ENCODE data around the gene YPEL5.

The YPEL5 gene

DNA sequence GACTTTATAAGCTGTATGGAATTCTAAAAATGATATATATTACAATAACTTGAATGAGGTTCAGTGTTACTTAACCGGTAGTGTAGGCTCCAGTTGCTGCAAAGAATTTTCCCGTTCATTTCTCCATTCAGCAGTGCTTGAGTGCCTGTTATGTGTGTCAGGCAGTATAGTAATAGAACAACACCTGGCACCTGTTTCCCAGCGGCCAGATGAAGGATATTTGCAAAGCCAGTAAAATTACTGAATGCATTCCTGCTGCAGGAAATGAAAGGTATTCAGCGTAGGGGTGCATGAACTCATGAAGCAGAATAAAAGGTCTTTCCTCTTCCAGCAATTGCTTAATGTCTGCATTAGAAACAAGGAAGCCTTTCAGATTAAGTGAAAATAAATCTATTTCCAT lies 18.8 kb downstream of the YPEL5 start:
- TF ChIP-seq, protein P1, sequence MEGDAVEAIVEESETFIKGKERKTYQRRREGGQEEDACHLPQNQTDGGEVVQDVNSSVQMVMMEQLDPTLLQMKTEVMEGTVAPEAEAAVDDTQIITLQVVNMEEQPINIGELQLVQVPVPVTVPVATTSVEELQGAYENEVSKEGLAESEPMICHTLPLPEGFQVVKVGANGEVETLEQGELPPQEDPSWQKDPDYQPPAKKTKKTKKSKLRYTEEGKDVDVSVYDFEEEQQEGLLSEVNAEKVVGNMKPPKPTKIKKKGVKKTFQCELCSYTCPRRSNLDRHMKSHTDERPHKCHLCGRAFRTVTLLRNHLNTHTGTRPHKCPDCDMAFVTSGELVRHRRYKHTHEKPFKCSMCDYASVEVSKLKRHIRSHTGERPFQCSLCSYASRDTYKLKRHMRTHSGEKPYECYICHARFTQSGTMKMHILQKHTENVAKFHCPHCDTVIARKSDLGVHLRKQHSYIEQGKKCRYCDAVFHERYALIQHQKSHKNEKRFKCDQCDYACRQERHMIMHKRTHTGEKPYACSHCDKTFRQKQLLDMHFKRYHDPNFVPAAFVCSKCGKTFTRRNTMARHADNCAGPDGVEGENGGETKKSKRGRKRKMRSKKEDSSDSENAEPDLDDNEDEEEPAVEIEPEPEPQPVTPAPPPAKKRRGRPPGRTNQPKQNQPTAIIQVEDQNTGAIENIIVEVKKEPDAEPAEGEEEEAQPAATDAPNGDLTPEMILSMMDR (IDR thresholded peaks at IDR 0.05; ENCODE audit: borderline replicate concordance, insufficient read depth, low read depth, low read length) = no peak
- H3K4me3 ChIP-seq (ENCODE audit: low read depth, low read length) = no peak overlapping the region

DNA sequence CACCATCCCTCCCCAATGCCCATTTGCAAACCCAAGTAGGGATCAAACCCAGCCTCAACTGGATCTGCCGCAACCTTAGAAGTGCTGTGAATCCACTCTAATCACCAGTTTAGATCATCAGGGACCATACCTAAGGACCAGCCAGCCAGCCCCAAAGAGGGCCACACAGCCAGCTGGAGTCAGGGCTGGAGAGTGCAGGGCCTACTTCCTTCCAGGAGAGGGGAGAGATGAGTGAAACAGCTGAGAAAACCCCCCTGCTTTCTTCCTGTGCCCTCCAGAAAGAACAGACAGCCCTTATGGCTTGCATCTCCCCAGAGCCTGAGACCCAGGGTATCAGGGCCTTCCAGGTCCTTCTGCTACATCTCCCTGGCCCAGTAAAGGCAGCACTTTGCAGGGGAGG lies 25.8 kb downstream of the YPEL5 start:
- no peak overlapping the region for H3K4me3 ChIP-seq (ENCODE audit: low read depth, low read length)
- TF ChIP-seq, protein P1 (IDR thresholded peaks at IDR 0.05; ENCODE audit: borderline replicate concordance, insufficient read depth, low read depth, low read length) = no peak

DNA sequence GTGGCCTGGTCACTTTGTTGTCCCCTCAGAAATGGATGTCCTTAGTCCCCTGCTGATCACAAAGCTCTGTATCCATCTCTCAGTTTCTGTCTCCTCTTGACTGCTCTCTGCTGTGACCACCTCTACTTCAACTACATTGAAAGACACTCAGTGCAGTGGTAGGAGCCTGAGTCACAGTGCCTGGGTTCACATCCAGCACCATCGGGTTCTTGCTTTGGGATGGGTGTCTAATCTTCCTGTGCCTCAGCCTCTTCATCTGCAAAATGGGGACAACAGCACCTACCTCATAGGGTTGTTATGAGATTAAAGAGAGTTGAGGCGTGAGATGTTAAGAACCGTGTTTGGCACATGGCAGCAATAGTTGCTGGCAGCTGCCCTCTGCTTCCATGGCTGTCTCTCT lies 30.6 kb downstream of the YPEL5 start:
- TF ChIP-seq, protein P1 (IDR thresholded peaks at IDR 0.05; ENCODE audit: borderline replicate concordance, insufficient read depth, low read depth, low read length) = no peak
- no peak overlapping the region for H3K4me3 ChIP-seq (ENCODE audit: low read depth, low read length)

DNA sequence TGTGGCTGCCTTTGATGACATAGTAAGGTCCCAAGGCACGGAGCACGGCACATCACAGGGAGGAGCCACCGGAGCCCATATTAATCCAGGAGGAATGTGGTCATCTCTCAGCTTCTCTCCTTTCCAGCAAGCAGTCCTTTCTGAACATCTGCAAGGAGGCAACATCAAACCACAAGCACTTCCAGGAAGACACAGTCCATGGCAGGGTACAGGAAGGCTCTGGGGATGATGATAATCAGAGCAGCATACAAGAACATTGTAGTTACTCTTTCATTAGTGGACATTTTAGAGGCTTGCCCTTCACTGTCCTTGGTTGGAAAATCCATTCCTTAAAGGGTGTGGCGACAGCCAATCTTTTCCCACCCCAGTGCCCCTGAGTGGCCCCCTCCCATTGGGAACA lies 31.1 kb downstream of the YPEL5 start:
- no peak overlapping the region for H3K4me3 ChIP-seq (ENCODE audit: low read depth, low read length)
- TF ChIP-seq, protein P1 (IDR thresholded peaks at IDR 0.05; ENCODE audit: borderline replicate concordance, insufficient read depth, low read depth, low read length) = no peak

DNA sequence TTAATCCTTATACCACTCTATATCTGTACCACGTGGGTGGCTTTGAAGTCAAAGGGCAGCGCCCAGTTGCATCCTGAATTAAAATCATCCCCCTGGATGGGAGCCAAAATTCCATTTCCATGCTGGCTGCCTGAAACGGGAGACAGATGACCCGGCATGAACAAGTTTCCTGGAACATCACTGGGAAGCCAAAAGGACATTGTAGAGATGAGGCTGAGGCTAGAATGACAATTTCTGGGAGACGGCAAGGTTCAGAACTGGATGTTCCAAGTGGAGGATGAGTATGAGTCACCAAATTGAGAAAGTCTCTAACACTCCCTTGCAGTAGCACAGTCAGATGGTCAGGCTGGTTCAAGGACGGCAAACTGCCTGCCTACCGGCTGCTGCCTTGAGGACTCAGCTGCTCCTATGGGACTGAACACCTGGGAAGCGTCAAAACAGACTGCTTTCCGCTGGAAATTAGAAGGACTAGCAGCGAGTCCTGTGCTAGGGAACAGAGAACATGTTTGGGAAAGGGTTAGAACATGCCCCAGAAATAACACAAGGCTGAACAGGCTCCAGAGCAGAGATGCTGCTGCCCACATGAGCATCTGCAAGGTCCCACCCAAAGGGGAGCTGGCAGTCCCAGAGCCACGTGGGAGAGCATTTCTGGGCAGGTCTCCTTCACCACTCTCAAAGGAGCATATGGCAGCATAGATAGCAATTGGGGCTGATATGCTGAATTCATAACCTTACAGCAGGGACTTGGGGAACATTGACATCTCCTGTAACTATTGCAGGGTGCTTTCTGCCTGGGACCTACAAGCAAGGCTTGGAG lies 32.0 kb downstream of the YPEL5 start:
- H3K4me3 ChIP-seq (ENCODE audit: low read depth, low read length) = no peak overlapping the region
- TF ChIP-seq, protein P1 (IDR thresholded peaks at IDR 0.05; ENCODE audit: borderline replicate concordance, insufficient read depth, low read depth, low read length) = no peak

DNA sequence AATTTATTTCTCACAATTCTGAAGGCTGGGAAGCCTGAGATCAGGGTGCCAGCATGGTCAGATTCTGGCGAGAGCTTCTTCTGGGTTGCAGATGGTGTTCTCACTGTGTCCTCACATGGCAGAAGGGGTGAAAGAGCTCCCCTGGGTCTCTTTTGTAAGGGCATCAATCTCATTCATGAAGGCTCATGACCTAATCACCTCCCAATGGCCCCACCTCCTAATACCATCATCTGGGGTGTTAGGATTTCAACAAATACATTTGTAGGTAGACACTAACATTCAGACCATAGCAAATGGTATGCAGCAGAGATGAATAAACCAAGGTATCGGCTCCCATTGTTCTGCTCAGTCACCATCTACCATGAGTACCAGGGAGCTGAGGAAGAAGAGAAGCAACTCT lies 32.7 kb downstream of the YPEL5 start:
- TF ChIP-seq, protein P1 (IDR thresholded peaks at IDR 0.05; ENCODE audit: borderline replicate concordance, insufficient read depth, low read depth, low read length) = no peak
- no peak overlapping the region for H3K4me3 ChIP-seq (ENCODE audit: low read depth, low read length)

DNA sequence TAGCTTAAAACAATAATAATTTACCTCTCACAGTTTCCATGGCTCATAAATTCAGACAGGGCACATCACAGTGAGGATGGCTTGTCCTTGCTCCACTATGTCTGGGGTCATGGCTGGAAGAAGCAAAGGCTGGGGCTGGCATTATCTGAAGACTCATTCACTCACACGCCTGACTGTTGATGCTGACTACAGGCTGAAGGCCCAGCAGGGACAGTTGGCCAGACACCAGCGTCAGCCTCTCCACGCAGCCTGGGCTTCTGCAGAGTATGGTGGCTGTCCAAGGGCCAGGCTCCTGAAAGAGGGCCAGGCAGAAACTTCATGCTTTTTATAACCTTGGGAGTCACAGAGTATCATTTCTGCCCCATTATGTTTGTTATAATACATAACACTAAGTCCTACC lies 33.4 kb downstream of the YPEL5 start:
- TF ChIP-seq, protein P1 (IDR thresholded peaks at IDR 0.05; ENCODE audit: borderline replicate concordance, insufficient read depth, low read depth, low read length) = no peak

More for the DNA sequence above, 33.4 kb downstream of the YPEL5 start:
- H3K4me3 ChIP-seq (ENCODE audit: low read depth, low read length) = no peak overlapping the region
